ENCODE results near the gene MTCL1.

DNA sequence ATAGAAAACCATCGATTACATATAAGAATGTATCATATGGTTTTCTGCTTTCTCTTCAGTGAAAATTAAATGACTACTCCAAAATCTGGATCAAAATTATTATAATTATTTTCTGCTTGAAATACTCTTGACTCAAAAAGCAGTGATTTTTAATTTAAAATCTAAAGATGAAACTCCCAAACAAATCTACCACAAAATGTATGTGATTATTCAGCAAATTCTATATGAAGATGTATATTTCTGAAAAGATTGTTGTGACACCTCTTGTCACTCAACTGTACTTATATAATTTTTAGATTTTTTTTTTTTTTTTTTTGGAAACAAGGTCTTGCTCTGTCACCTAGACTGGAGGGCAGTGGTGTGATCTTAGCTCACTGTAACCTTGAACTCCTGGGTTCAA lies 98.6 kb downstream of the MTCL1 start:
- TF ChIP-seq TAF1 (IDR thresholded peaks at IDR 0.05; ENCODE audit: borderline replicate concordance, low read depth, low read length) (no peak), NFIC (IDR thresholded peaks at IDR 0.05; ENCODE audit: low read depth, low read length) (no peak), EP300 (IDR thresholded peaks at IDR 0.05; ENCODE audit: borderline replicate concordance in 1 of 2, control insufficient read depth in 1 of 2, low read depth in 2 of 2, low read length in 2 of 2) (no peak)

All from GM12878 (cell line).